Hypothalamus (tissue), 51 donors: ENCODE results near the gene MLLT6.

Source experiments
- DNase-seq, 51 donors: peaks; one replicate each; lab custom pipeline; 2025; lab: John Stamatoyannopoulos, UW

MLLT6 gene

GRCh38 chr17:38706505-38707216 lies 1.6 kb downstream of the MLLT6 start:
- peak in 3 of 51 donors; percentile 4 to 35 (median 19) for DNase-seq

GRCh38 chr17:38707678-38708351 lies 2.7 kb downstream of the MLLT6 start:
- DNase-seq = no peak

- DNase-seq = no peak
Observed at GRCh38 chr17:38709104-38709820, 4.2 kb downstream of the MLLT6 start.

GRCh38 chr17:38709864-38710603 lies 5.0 kb downstream of the MLLT6 start:
- no peak for DNase-seq

- no peak for DNase-seq
Observed at GRCh38 chr17:38710604-38710962, 5.5 kb downstream of the MLLT6 start.

GRCh38 chr17:38710985-38711384 lies 5.9 kb downstream of the MLLT6 start:
- DNase-seq = no peak

- no peak for DNase-seq
Observed at GRCh38 chr17:38711792-38712571, 6.9 kb downstream of the MLLT6 start.

GRCh38 chr17:38712593-38712992 lies 7.5 kb downstream of the MLLT6 start:
- no peak for DNase-seq

- DNase-seq = no peak
Observed at GRCh38 chr17:38713456-38714075, 8.5 kb downstream of the MLLT6 start.

GRCh38 chr17:38715216-38715943 lies 10.3 kb downstream of the MLLT6 start:
- DNase-seq = no peak

GRCh38 chr17:38716368-38717005 lies 11.4 kb downstream of the MLLT6 start:
- DNase-seq = no peak

GRCh38 chr17:38717139-38717745 lies 12.2 kb downstream of the MLLT6 start:
- no peak for DNase-seq

- DNase-seq = no peak
Observed at GRCh38 chr17:38719289-38719942, 14.3 kb downstream of the MLLT6 start.

GRCh38 chr17:38719943-38720641 lies 15.0 kb downstream of the MLLT6 start:
- no peak for DNase-seq

GRCh38 chr17:38720941-38721340 lies 15.9 kb downstream of the MLLT6 start:
- DNase-seq = no peak

GRCh38 chr17:38721802-38722201 lies 16.7 kb downstream of the MLLT6 start:
- DNase-seq = no peak
